ENCODE results near the gene GABRG3.

The GABRG3 gene

DNA sequence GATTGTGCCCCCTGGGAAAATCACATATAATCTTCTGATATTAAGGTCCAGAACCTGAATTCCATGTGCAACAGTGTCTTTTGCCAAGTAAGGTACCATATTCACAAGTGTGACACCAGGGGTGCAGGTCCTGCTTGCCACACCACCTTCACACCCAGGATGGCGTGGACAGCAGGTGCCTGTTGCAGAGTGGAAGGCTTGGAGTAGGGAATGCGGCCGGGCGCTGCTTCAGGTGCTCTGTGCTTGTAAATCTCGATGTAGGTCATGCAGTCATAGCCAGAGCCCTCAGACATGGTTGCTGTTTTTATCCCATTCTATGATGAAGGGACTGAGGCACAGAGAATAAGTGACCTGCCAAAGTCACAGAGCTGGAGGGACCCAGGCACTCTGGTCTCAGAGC is 34.5 kb upstream of the GABRG3 start:
- DNase-seq (ENCODE audit: low read depth) = no peak
- TF ChIP-seq, protein P1, sequence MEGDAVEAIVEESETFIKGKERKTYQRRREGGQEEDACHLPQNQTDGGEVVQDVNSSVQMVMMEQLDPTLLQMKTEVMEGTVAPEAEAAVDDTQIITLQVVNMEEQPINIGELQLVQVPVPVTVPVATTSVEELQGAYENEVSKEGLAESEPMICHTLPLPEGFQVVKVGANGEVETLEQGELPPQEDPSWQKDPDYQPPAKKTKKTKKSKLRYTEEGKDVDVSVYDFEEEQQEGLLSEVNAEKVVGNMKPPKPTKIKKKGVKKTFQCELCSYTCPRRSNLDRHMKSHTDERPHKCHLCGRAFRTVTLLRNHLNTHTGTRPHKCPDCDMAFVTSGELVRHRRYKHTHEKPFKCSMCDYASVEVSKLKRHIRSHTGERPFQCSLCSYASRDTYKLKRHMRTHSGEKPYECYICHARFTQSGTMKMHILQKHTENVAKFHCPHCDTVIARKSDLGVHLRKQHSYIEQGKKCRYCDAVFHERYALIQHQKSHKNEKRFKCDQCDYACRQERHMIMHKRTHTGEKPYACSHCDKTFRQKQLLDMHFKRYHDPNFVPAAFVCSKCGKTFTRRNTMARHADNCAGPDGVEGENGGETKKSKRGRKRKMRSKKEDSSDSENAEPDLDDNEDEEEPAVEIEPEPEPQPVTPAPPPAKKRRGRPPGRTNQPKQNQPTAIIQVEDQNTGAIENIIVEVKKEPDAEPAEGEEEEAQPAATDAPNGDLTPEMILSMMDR (IDR thresholded peaks at IDR 0.05; ENCODE audit: insufficient read depth, low read depth, low read length, missing control alignments) = no peak
- H3K4me3 ChIP-seq (ENCODE audit: low read depth, low read length) = no peak overlapping the region

DNA sequence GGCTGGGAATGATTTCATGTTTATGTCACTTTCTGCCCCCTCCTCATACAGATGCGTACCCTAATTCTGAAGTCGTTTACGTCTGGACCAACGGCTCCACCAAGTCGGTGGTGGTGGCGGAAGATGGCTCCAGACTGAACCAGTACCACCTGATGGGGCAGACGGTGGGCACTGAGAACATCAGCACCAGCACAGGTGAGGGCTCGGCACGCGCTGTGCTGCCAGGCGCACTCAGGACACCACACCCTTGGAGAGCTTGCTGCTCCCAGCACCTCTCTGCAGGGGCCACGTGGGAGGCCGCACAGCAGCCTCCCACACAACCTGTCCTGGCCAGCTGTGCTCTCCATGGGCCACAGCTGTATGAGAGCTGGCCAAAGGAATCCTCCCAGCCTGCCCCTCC is 33.8 kb upstream of the GABRG3 start:
- H3K4me3 ChIP-seq (ENCODE audit: low read depth, low read length) = no peak overlapping the region
- DNase-seq (ENCODE audit: low read depth) = no peak
- TF ChIP-seq, protein P1 (IDR thresholded peaks at IDR 0.05; ENCODE audit: insufficient read depth, low read depth, low read length, missing control alignments) = no peak

DNA sequence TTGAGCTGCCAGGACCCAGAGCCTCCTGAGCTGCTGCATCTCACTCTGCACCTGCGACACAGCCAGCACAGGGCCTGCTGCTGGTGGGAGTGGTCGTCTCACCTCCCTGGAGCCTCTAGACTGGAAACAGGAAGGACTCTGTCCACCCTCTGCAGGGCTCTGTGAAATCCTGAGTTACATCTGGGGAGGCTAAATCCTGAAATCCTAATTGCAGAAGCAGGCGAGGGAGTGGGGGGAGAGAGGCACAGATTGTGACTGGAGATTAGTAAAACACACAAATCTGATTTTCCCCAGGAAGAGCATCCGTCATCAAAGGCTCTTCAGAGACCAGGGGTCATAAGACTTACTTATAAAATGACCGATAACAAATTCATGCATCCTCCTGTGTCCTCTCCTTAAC is 31.6 kb upstream of the GABRG3 start:
- no peak for DNase-seq (ENCODE audit: low read depth)

GRCh38 chr15:26941489-26941888 is 29.5 kb upstream of the GABRG3 start:
- TF ChIP-seq, protein P1 (IDR thresholded peaks at IDR 0.05; ENCODE audit: insufficient read depth, low read depth, low read length, missing control alignments) = no peak
- no peak for DNase-seq (ENCODE audit: low read depth)
- H3K4me3 ChIP-seq (ENCODE audit: low read depth, low read length) = no peak overlapping the region

More for the DNA sequence above, 31.6 kb upstream of the GABRG3 start:
- H3K4me3 ChIP-seq (ENCODE audit: low read depth, low read length) = no peak overlapping the region
- TF ChIP-seq, protein P1 (IDR thresholded peaks at IDR 0.05; ENCODE audit: insufficient read depth, low read depth, low read length, missing control alignments) = no peak

DNA sequence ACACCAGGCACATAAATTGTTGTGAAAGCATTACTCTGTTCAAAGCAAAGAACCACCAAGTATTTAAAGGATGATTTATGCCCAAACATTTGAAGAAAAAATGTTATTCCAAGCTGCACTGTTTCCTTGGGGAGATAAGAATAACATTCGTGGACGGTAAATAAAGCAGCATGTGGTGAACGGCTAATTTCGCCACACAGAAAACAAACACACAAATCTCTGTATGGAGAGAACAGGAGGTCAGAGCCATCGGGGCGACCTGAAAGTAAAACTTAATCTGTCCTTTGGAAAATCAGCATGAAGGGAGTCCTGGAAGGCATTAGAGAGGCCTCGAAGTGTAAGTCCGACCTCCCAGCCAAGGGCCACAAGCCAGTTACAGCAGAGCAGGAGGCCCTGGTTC is 27.1 kb upstream of the GABRG3 start:
- no peak for DNase-seq (ENCODE audit: low read depth)
- TF ChIP-seq, protein P1 (IDR thresholded peaks at IDR 0.05; ENCODE audit: insufficient read depth, low read depth, low read length, missing control alignments) = no peak

DNA sequence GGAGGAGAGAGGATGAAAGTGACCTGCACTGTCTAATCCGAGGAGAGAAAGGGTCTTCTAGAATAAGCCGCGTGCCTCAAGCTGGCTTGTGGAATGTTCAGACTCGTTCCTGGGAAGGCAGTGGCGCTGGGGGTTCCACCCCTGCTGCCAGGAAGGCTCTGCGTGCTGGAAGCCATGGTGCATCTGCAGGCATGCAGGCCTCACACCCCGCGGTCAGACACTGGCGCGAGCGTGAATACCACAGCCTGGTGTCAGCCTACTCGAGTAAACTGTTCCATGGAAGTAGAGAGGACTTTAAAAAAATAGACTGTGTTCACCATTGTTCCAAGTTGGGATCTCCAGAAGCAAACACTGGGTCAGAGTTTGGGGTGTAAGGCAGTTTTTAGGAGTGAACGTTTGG is 25.9 kb upstream of the GABRG3 start:
- no peak for DNase-seq (ENCODE audit: low read depth)
- no peak overlapping the region for H3K4me3 ChIP-seq (ENCODE audit: low read depth, low read length)
- TF ChIP-seq, protein P1 (IDR thresholded peaks at IDR 0.05; ENCODE audit: insufficient read depth, low read depth, low read length, missing control alignments) = no peak

More for the DNA sequence above, 27.1 kb upstream of the GABRG3 start:
- H3K4me3 ChIP-seq (ENCODE audit: low read depth, low read length) = no peak overlapping the region

GRCh38 chr15:26950001-26950400 is 21.0 kb upstream of the GABRG3 start:
- TF ChIP-seq, protein P1 (IDR thresholded peaks at IDR 0.05; ENCODE audit: insufficient read depth, low read depth, low read length, missing control alignments) = no peak
- no peak for DNase-seq (ENCODE audit: low read depth)
- H3K4me3 ChIP-seq (ENCODE audit: low read depth, low read length) = no peak overlapping the region

Measured in GM12865 (cell line).